Fibroblast of mammary gland (primary cell): ENCODE results near the gene OTOGL.
A peak's percentile ranks its signal among the peaks of the same experiment; 100 is the strongest.

Source experiments
- DNase-seq: peaks from one replicate; pipeline ENCODE4 v3.0.0-alpha.2; 2010; ENCODE audit warnings: low read depth
- H3K4me3 ChIP-seq: 2 replicates; pipeline ENCODE4 v1.5.1; 2011; ENCODE audit warnings: low read depth, mild to moderate bottlenecking, low read length, moderate library complexity; ENCODE audit not compliant: control insufficient read depth
- TF ChIP-seq, protein P1 (sequence below): conservative IDR thresholded peaks from 2 replicates; pipeline ENCODE4 v1.5.1; 2011; ENCODE audit warnings: low read depth, low read length, inconsistent platforms; ENCODE audit not compliant: control insufficient read depth, insufficient read depth

OTOGL gene

DNA sequence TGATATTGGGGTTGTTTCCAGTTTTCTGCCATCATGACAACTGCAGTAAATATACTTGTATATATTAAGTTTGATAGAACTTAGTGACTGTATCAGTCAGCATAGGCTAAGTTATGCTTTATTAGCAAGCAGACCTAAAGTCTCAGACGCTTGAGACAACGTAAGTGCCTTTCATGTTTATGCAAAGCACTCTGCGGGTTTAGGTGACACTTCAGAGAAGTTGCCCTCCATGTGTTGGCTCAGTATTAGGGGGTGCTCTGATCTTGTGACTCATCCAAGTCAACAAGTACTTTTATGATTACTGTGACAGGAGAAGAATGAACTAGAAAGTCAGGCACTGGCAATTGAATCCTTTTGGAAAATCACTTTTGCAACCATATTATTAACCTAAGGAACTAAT is 13.3 kb upstream of the OTOGL start:
- TF ChIP-seq, protein P1, sequence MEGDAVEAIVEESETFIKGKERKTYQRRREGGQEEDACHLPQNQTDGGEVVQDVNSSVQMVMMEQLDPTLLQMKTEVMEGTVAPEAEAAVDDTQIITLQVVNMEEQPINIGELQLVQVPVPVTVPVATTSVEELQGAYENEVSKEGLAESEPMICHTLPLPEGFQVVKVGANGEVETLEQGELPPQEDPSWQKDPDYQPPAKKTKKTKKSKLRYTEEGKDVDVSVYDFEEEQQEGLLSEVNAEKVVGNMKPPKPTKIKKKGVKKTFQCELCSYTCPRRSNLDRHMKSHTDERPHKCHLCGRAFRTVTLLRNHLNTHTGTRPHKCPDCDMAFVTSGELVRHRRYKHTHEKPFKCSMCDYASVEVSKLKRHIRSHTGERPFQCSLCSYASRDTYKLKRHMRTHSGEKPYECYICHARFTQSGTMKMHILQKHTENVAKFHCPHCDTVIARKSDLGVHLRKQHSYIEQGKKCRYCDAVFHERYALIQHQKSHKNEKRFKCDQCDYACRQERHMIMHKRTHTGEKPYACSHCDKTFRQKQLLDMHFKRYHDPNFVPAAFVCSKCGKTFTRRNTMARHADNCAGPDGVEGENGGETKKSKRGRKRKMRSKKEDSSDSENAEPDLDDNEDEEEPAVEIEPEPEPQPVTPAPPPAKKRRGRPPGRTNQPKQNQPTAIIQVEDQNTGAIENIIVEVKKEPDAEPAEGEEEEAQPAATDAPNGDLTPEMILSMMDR, result no peak
- DNase-seq, result no peak
- no peak overlapping the region for H3K4me3 ChIP-seq

DNA sequence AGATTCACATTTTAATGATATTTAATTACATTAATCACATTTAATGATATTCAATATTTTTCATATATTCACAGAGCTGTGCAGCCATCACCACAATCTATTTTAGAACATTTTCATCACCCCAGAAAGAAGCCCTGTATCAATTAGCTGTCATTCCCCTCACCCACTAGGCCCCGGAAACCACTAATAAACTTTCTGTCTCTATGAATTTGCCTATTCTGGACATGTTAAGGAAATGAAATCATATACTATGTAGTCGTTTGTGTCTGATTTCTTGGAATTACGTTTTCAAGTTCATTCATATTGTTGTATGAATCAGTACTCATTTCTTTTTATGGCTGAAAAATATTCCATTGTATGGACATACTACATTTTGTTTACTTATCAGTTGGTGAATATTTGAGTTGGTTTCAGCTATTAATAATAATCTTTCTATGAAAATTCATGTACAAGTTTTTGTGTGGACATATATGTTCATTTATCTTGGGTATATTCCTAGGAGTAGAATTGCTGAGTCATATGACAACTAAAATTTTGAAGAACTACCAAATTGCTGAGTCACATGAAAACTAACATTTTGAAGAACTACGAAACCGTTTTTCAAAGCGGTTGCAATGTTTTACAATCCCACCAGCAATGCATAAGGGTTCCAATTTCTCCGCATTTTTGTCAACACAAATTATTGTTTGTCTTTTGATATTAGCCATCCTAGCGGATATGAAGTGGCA is 11.7 kb upstream of the OTOGL start:
- no peak overlapping the region for H3K4me3 ChIP-seq
- TF ChIP-seq, protein P1, result no peak

DNA sequence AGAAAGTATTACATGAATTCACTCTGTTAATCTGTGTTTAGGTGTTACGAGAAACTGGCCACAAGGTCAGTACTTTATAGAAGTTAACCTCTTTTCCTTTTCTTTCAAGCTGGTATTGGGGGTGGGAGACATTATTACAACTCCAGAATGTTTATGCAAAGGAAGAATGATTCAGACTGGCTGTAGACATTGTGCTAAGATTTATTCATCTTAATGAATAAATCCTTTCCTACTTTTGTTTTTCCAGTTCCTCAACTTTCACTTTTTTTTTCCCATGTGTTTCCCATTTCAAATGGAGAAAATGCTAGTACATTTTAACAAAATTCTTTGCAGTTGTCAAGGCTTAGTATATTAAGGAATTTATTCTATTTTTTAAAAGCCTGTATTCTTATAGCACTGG is 1.3 kb downstream of the OTOGL start:
- H3K4me3 ChIP-seq, result no peak overlapping the region
- TF ChIP-seq, protein P1, result no peak
- peak; percentile 58 for DNase-seq

More for the DNA sequence above, 11.7 kb upstream of the OTOGL start:
- DNase-seq, result no peak

DNA sequence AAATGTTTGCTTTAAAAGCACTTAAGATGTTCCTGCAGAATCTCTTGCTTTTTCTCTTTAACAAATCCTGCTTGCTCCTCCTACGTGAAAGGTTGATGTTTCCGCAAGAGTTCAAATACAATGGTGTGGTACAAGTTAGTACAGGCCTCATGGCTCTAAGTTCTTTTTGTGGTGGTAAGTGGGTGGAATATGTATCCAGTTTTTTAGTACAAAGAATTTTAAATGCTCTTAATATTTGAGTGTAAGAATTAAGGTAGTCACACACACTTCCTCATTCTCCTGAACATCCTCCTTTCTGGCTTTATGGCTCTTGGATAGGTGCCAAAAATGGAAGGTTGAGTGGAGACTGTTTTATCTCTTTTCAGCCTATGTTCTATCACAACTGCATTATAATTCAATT is 1.8 kb downstream of the OTOGL start:
- TF ChIP-seq, protein P1, result no peak
- DNase-seq, result peak; percentile 29
- no peak overlapping the region for H3K4me3 ChIP-seq

DNA sequence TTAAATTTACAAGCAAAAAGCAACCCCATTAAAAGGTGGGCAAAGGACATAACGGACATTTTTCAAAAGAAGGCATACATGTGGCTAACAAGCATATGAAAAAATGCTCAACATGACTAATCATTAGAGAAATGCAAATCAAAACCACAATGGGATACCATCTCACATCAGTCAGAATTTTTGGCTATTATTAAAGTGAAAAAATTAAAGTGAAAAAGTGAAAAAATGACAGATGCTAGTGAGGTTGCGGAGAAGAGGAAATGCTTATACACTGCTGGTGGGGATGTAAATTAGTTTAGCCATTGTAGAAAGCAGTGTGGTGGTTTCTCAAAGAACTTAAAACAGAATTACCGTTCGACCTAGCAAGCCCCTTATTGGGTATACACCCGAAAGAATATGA is 7.9 kb downstream of the OTOGL start:
- H3K4me3 ChIP-seq, result no peak overlapping the region
- peak; percentile 30 for DNase-seq

DNA sequence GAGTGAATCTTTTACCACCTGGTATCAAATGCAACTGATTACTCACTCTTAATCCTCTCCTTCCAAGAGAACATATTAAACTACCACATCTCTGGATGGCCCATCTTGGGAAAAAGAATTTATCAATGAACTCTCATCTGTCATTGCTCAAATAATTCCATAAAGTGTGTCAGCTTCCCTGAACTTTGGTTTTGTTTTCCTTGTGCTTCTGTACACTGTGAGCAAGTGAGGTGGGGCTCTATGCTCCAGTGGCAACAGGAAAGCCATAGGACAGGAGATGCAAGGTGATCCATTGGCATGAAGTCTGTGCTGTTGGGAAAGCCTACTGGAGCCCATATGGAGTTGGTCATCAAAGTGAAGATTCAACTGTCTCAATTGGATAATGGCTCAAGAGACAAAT is 17.4 kb downstream of the OTOGL start:
- no peak for DNase-seq
- H3K4me3 ChIP-seq, result no peak overlapping the region
- TF ChIP-seq, protein P1, result no peak

More for the DNA sequence above, 7.9 kb downstream of the OTOGL start:
- TF ChIP-seq, protein P1, result no peak
